ENCODE results near the gene SPAM1.

DNA sequence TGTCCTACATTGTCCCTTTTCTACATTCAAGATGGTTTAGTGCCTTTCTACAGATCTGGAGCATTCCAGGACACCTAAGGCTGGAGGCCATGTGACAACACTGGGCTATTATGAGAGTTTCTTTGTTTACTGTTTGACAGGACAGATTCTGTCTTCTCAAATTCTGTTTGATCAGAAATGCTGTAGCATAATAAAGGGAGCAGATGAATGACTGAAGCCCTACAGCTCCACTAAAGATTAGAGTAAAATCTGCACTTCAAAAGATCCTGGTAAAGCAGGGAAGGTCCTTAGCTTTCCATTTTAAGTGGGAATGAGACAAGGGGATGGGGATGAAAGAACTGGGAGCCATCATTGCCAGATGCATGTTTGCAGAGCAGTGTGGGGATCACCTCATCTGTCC, 69.4 kb downstream of the SPAM1 start:
- TF ChIP-seq, protein P1, sequence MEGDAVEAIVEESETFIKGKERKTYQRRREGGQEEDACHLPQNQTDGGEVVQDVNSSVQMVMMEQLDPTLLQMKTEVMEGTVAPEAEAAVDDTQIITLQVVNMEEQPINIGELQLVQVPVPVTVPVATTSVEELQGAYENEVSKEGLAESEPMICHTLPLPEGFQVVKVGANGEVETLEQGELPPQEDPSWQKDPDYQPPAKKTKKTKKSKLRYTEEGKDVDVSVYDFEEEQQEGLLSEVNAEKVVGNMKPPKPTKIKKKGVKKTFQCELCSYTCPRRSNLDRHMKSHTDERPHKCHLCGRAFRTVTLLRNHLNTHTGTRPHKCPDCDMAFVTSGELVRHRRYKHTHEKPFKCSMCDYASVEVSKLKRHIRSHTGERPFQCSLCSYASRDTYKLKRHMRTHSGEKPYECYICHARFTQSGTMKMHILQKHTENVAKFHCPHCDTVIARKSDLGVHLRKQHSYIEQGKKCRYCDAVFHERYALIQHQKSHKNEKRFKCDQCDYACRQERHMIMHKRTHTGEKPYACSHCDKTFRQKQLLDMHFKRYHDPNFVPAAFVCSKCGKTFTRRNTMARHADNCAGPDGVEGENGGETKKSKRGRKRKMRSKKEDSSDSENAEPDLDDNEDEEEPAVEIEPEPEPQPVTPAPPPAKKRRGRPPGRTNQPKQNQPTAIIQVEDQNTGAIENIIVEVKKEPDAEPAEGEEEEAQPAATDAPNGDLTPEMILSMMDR (IDR thresholded peaks at IDR 0.05), result no peak
- TF ChIP-seq POLR2AphosphoS5 (IDR thresholded peaks at IDR 0.05), result no peak
- TF ChIP-seq POLR2A (IDR thresholded peaks at IDR 0.05), result no peak
- no peak for TF ChIP-seq EP300 (IDR thresholded peaks at IDR 0.05)

Data from gastroesophageal sphincter (tissue), 3 donors.